Neural progenitor cell (in vitro differentiated cells): ENCODE measurements around the gene RREB1. TPM values are rescaled to one million over a fixed set of nuclear protein-coding genes. Genes with fewer than 3 reads are reported as not detected.
A peak's percentile ranks its signal among the peaks of the same experiment; 100 is the strongest.

Experiments used
- DNase-seq: peaks from one replicate; pipeline ENCODE4 v3.0.0-alpha.2; 2016; ENCODE audit warnings: low spot score
- H2AFZ ChIP-seq: fragments of 200-600 bp; sonication (generic); replicated peaks from 2 replicates; pipeline ENCODE4 v1.6.1; 2016; ENCODE audit warnings: antibody characterized with exemption
- H3F3A ChIP-seq: fragments of 200-600 bp; sonication (generic); 2 replicates; pipeline ENCODE4 v1.6.1; 2016; ENCODE audit warnings: antibody characterized with exemption, low read depth
- H3K27ac ChIP-seq: fragments of 200-600 bp; sonication (generic); 2 replicates; pipeline ENCODE4 v1.5.1; 2016; ENCODE audit warnings: mild to moderate bottlenecking
- H3K27me3 ChIP-seq: fragments of 200-600 bp; sonication (generic); 2 replicates; pipeline ENCODE4 v1.6.1; 2016; ENCODE audit warnings: mild to moderate bottlenecking, moderate library complexity
- H3K36me3 ChIP-seq: fragments of 200-600 bp; sonication (generic); 2 replicates; pipeline ENCODE4 v1.5.1; 2016
- H3K4me1 ChIP-seq: fragments of 200-600 bp; sonication (generic); 2 replicates; pipeline ENCODE4 v1.6.1; 2016; ENCODE audit warnings: mixed run types
- H3K4me2 ChIP-seq: fragments of 200-600 bp; sonication (generic); 2 replicates; pipeline ENCODE4 v1.6.1; 2016
- H3K4me3 ChIP-seq: fragments of 200-600 bp; sonication (generic); 2 replicates; pipeline ENCODE4 v1.5.1; 2016
- H3K79me2 ChIP-seq: fragments of 200-600 bp; sonication (generic); 2 replicates; pipeline ENCODE4 v1.6.1; 2016; ENCODE audit warnings: low read depth
- H3K9ac ChIP-seq: fragments of 200-600 bp; sonication (generic); 2 replicates; pipeline ENCODE4 v1.6.1; 2016
- H3K9me3 ChIP-seq: fragments of 200-600 bp; sonication (generic); 2 replicates; pipeline ENCODE4 v1.5.1; 2016; ENCODE audit warnings: low read depth
- H4K20me1 ChIP-seq: fragments of 200-600 bp; sonication (generic); 2 replicates; pipeline ENCODE4 v1.6.1; 2016; ENCODE audit warnings: low read depth
- H3K27ac Mint-ChIP-seq: 3 replicates; pipeline ENCODE4 v1.8.0; 2021; ENCODE audit warnings: mixed read lengths
- H3K27me3 Mint-ChIP-seq: 2 replicates; pipeline ENCODE4 v1.8.0; 2022; ENCODE audit warnings: low read depth, mild to moderate bottlenecking, inconsistent platforms, moderate library complexity, mixed read lengths; ENCODE audit not compliant: insufficient read depth
- H3K36me3 Mint-ChIP-seq: 3 replicates; pipeline ENCODE4 v1.8.0; 2021; ENCODE audit warnings: mixed read lengths
- H3K4me1 Mint-ChIP-seq: 3 replicates; pipeline ENCODE4 v1.8.0; 2021; ENCODE audit warnings: mixed read lengths
- H3K4me3 Mint-ChIP-seq: 3 replicates; pipeline ENCODE4 v1.8.0; 2021; ENCODE audit warnings: mild to moderate bottlenecking, moderate library complexity, mixed read lengths
- H3K9me3 Mint-ChIP-seq: 3 replicates; pipeline ENCODE4 v1.8.0; 2020; ENCODE audit warnings: mixed read lengths
- EZH2 ChIP-seq: fragments of 200-600 bp; sonication (generic); IDR thresholded peaks from 2 replicates; pipeline ENCODE4 v1.6.1; 2017; ENCODE audit warnings: antibody characterized with exemption, mild to moderate bottlenecking, moderate library complexity
- EZH2phosphoT487 ChIP-seq: fragments of 200-600 bp; sonication (generic); IDR thresholded peaks from 2 replicates; pipeline ENCODE4 v1.6.1; 2017; ENCODE audit warnings: antibody characterized with exemption
- total RNA-seq: library from RNA; depleted of rRNA; stranded (reverse); fragments of >200 nt; gene quantifications from 2 replicates; pipeline ENCODE4 v1.2.3, GENCODE V29; 2015; ENCODE audit warnings: low replicate concordance
- TF ChIP-seq, protein P1 (sequence below): fragments of 200-600 bp; sonication (generic); IDR thresholded peaks from 2 replicates; pipeline ENCODE4 v1.5.1; 2017; ENCODE audit warnings: antibody characterized with exemption, mild to moderate bottlenecking

Gene RREB1
- total RNA-seq, 1 donor from 2014 or later: 12.1 TPM

DNA sequence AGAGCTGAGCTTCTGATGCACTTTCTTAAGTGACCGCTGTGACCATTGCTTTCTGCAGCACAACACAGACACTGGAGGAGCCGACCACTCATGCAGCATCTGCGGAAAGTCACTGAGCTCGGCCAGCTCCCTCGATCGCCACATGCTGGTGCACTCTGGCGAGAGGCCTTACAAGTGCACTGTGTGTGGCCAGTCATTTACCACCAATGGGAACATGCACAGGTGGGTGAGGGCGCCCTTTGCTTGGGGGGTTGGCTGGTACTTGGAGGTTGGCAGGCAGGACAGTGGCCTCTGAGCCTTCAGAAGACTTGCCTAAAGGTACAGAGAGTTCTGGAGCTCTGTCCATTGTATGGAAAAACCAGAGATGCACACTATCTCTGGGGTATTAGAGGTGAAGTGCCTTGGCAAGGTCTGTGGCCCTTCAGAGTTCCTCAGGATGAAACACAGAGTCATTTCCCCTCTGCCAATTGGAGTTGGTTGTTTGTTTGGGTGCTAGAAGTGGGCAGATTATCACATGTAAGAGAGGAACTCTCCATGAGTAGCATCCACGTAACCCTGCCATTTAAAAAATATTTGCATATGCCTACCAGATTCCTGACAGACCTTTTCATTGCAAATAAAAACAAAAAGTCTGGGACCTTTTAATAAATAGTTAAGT lies 81.5 kb downstream of the RREB1 start:
- Histone ChIP-seq H3K4me3 (no peak overlapping the region), H3K36me3 (no peaks in the 10 kb centered on the region), H3K9me3 (no peaks in the 10 kb centered on the region), H3K27me3 (no peaks in the 10 kb centered on the region), H3K79me2 (no peaks in the 10 kb centered on the region), H3K4me2 (no peak overlapping the region), H2AFZ (no peak overlapping the region), H3K4me1 (no peaks in the 10 kb centered on the region), H4K20me1 (no peaks in the 10 kb centered on the region), H3K27ac (no peak overlapping the region), H3F3A (no peaks in the 10 kb centered on the region), H3K9ac (no peak overlapping the region)
- no peak overlapping the region for H3K4me3 Mint-ChIP-seq
- H3K27me3 Mint-ChIP-seq: peaks cover 2% of the 10 kb centered on the region
- TF ChIP-seq EZH2phosphoT487: no peak
- TF ChIP-seq, protein P1, sequence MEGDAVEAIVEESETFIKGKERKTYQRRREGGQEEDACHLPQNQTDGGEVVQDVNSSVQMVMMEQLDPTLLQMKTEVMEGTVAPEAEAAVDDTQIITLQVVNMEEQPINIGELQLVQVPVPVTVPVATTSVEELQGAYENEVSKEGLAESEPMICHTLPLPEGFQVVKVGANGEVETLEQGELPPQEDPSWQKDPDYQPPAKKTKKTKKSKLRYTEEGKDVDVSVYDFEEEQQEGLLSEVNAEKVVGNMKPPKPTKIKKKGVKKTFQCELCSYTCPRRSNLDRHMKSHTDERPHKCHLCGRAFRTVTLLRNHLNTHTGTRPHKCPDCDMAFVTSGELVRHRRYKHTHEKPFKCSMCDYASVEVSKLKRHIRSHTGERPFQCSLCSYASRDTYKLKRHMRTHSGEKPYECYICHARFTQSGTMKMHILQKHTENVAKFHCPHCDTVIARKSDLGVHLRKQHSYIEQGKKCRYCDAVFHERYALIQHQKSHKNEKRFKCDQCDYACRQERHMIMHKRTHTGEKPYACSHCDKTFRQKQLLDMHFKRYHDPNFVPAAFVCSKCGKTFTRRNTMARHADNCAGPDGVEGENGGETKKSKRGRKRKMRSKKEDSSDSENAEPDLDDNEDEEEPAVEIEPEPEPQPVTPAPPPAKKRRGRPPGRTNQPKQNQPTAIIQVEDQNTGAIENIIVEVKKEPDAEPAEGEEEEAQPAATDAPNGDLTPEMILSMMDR: no peak
- no peak for TF ChIP-seq EZH2
- H3K9me3 Mint-ChIP-seq: no peaks in the 10 kb centered on the region
- DNase-seq: peak; percentile 13
- no peaks in the 10 kb centered on the region for H3K4me1 Mint-ChIP-seq
- peaks cover 24% of the 10 kb centered on the region for H3K36me3 Mint-ChIP-seq
- no peak overlapping the region for H3K27ac Mint-ChIP-seq

DNA sequence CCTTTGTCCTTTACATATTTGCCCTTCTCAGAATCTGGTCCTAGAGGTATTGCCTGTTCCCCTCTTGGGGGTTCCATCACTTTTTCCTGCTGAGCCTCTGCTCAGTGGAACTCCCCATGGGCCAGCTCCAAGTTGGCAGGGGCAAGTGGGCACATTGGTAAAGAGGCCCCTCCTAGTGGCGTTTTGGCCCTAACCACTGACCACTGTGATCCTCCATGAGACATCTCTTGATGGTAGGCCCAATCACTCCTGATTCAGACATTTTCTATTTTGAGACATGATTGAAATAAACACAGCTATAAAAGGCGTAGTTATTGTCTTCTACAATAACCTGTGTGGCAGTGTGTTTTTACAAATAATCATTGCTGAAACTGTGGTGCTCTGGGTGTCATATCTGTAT lies 83.0 kb downstream of the RREB1 start:
- Mint-ChIP-seq H3K27ac (no peak overlapping the region), H3K36me3 (peaks cover 22% of the 10 kb centered on the region), H3K4me1 (peaks cover 7% of the 10 kb centered on the region), H3K4me3 (no peak overlapping the region), H3K9me3 (no peaks in the 10 kb centered on the region), H3K27me3 (no peaks in the 10 kb centered on the region)
- no peak overlapping the region for H2AFZ ChIP-seq
- H3K9ac ChIP-seq: no peak overlapping the region
- no peaks in the 10 kb centered on the region for H3K9me3 ChIP-seq
- no peaks in the 10 kb centered on the region for H3K79me2 ChIP-seq
- H3K27ac ChIP-seq: no peak overlapping the region
- H4K20me1 ChIP-seq: no peaks in the 10 kb centered on the region
- no peak overlapping the region for H3K4me2 ChIP-seq
- peaks cover 8% of the 10 kb centered on the region for H3K4me1 ChIP-seq
- no peak for TF ChIP-seq EZH2phosphoT487
- no peak for TF ChIP-seq EZH2
- TF ChIP-seq, protein P1: no peak
- no peaks in the 10 kb centered on the region for H3K27me3 ChIP-seq
- no peaks in the 10 kb centered on the region for H3F3A ChIP-seq
- no peaks in the 10 kb centered on the region for H3K36me3 ChIP-seq
- no peak overlapping the region for H3K4me3 ChIP-seq
- no peak for DNase-seq

- Mint-ChIP-seq H3K4me3 (no peak overlapping the region), H3K27me3 (peaks cover 2% of the 10 kb centered on the region), H3K36me3 (peaks cover 22% of the 10 kb centered on the region), H3K27ac (no peak overlapping the region), H3K9me3 (no peaks in the 10 kb centered on the region), H3K4me1 (peaks cover 12% of the 10 kb centered on the region)
- no peak overlapping the region for H2AFZ ChIP-seq
- no peaks in the 10 kb centered on the region for H3K36me3 ChIP-seq
- peaks cover 9% of the 10 kb centered on the region for H3K4me1 ChIP-seq
- no peak overlapping the region for H3K27ac ChIP-seq
- H4K20me1 ChIP-seq: no peaks in the 10 kb centered on the region
- no peaks in the 10 kb centered on the region for H3K27me3 ChIP-seq
- no peaks in the 10 kb centered on the region for H3F3A ChIP-seq
- H3K9me3 ChIP-seq: no peaks in the 10 kb centered on the region
- H3K9ac ChIP-seq: no peak overlapping the region
- H3K79me2 ChIP-seq: no peaks in the 10 kb centered on the region
- no peak overlapping the region for H3K4me2 ChIP-seq
- no peak overlapping the region for H3K4me3 ChIP-seq
- no peak for DNase-seq
- TF ChIP-seq, protein P1: no peak
- TF ChIP-seq EZH2: no peak
- no peak for TF ChIP-seq EZH2phosphoT487
Measured at GRCh38 chr6:7193122-7193521, 85.4 kb downstream of the RREB1 start.
